Measurements from ENCODE around the gene HLA-B.

HLA-B gene

GRCh38 chr6:31336896-31337496 is 20.0 kb downstream of the HLA-B start:
- no peak for TF ChIP-seq BACH2 (CRISPR knock-in tag; IDR thresholded peaks at IDR 0.05; ENCODE audit: borderline replicate concordance)
- TF ChIP-seq ZNF8 (CRISPR knock-in tag; IDR thresholded peaks at IDR 0.05), result no peak
- no peak for TF ChIP-seq ZC3H10 (CRISPR knock-in tag; IDR thresholded peaks at IDR 0.05)
- no peak for TF ChIP-seq TOX (CRISPR knock-in tag; IDR thresholded peaks at IDR 0.05; ENCODE audit: borderline replicate concordance)
- TF ChIP-seq CREB5 (CRISPR knock-in tag; IDR thresholded peaks at IDR 0.05; ENCODE audit: low read depth), result no peak
- no peak for TF ChIP-seq CSDC2 (CRISPR knock-in tag; IDR thresholded peaks at IDR 0.05)
- no peak for TF ChIP-seq ESRRG (CRISPR knock-in tag; IDR thresholded peaks at IDR 0.05)
- TF ChIP-seq RARB (CRISPR knock-in tag; IDR thresholded peaks at IDR 0.05), result no peak
- TF ChIP-seq TSHZ2 (CRISPR knock-in tag; IDR thresholded peaks at IDR 0.05), result no peak
- TF ChIP-seq ISL1 (CRISPR knock-in tag; IDR thresholded peaks at IDR 0.05), result no peak
- TF ChIP-seq GLIS3 (CRISPR knock-in tag; IDR thresholded peaks at IDR 0.05), result no peak
- no peak for TF ChIP-seq ZNF70 (CRISPR knock-in tag; IDR thresholded peaks at IDR 0.05)
- ATAC-seq, result no peak

- no peak for ATAC-seq
Observed at GRCh38 chr6:31332637-31333602, 24.1 kb downstream of the HLA-B start.

GRCh38 chr6:31328355-31328960 is 28.5 kb downstream of the HLA-B start:
- ATAC-seq, result no peak
- TF ChIP-seq GLIS3 (CRISPR knock-in tag; IDR thresholded peaks at IDR 0.05) (no peak), ISL1 (CRISPR knock-in tag; IDR thresholded peaks at IDR 0.05) (no peak), SNAI2 (CRISPR knock-in tag; IDR thresholded peaks at IDR 0.05) (no peak), ZNF70 (CRISPR knock-in tag; IDR thresholded peaks at IDR 0.05) (no peak), PATZ1 (CRISPR knock-in tag; IDR thresholded peaks at IDR 0.05; ENCODE audit: borderline replicate concordance) (no peak), ZNF565 (CRISPR knock-in tag; conservative IDR thresholded peaks at IDR 0.05; ENCODE audit: low read depth) (no peak), CSDC2 (CRISPR knock-in tag; IDR thresholded peaks at IDR 0.05) (no peak), ESRRG (CRISPR knock-in tag; IDR thresholded peaks at IDR 0.05) (no peak), ZNF8 (CRISPR knock-in tag; IDR thresholded peaks at IDR 0.05) (no peak), ZFP3 (CRISPR knock-in tag; IDR thresholded peaks at IDR 0.05) (no peak), POU6F1 (CRISPR knock-in tag; IDR thresholded peaks at IDR 0.05; ENCODE audit: borderline replicate concordance, low read depth) (no peak), ZFP30 (CRISPR knock-in tag; IDR thresholded peaks at IDR 0.05) (no peak)

More at GRCh38 chr6:31332637-31333602, 24.1 kb downstream of the HLA-B start:
- TF ChIP-seq TSHZ2 (CRISPR knock-in tag; IDR thresholded peaks at IDR 0.05), result no peak
- no peak for TF ChIP-seq ZFP3 (CRISPR knock-in tag; IDR thresholded peaks at IDR 0.05)
- no peak for TF ChIP-seq OSR1 (CRISPR knock-in tag; IDR thresholded peaks at IDR 0.05)
- no peak for TF ChIP-seq TOX (CRISPR knock-in tag; IDR thresholded peaks at IDR 0.05; ENCODE audit: borderline replicate concordance)
- TF ChIP-seq ZNF70 (CRISPR knock-in tag; IDR thresholded peaks at IDR 0.05), result no peak
- no peak for TF ChIP-seq RARB (CRISPR knock-in tag; IDR thresholded peaks at IDR 0.05)
- TF ChIP-seq ISL1 (CRISPR knock-in tag; IDR thresholded peaks at IDR 0.05), result no peak
- no peak for TF ChIP-seq SNAI2 (CRISPR knock-in tag; IDR thresholded peaks at IDR 0.05)
- TF ChIP-seq ZNF8 (CRISPR knock-in tag; IDR thresholded peaks at IDR 0.05), result no peak
- no peak for TF ChIP-seq ZNF565 (CRISPR knock-in tag; conservative IDR thresholded peaks at IDR 0.05; ENCODE audit: low read depth)

All from SK-N-SH treated with all-trans-retinoic acid at 6 μM for 48 hours (cell line).